GM12892 (cell line): ENCODE measurements around the gene KLRC4.

Experiments
- POLR2A ChIP-seq: IDR thresholded peaks from 2 replicates; pipeline ENCODE4 v1.6.1; 2011; ENCODE audit warnings: low read depth, low read length, control low read depth
- POLR2AphosphoS5 ChIP-seq: IDR thresholded peaks from 2 replicates; pipeline ENCODE4 v1.6.1; 2011; ENCODE audit warnings: low read depth, low read length, control low read depth

DNA sequence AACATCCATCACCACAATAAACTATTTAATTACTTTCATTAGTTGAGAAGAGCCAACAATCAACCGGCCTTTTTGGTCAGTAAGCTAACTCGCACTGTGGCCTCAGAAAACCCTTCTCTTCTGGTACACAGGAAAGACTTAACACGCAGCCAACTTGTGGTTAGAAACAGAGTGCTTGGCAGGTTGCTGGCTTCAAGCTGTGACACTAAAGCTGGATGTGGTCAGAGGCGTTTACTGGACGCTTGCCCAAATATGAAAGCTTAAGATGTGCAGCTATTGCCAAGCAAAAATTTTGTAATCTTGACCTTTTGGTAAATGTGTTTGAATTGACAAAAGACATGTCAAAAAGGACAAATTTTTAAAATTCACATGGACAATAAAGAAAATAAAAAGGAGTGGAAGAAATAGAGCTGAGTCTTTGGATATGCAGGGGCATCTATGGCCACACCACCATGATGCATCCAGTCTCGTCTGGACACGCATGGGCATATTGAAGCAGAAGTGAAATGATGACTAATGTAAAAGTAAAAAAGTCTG, 17.1 kb downstream of the KLRC4 start:
- TF ChIP-seq POLR2AphosphoS5 (no peak), POLR2A (no peak)
